Caco-2 (cell line): ENCODE results near the gene CARS2. TPM values are rescaled to one million over a fixed set of nuclear protein-coding genes. Genes with fewer than 3 reads are reported as not detected.
"Not testable (repeated sequence)": the region's sequence is repeated elsewhere in the genome, so short reads cannot be mapped to it uniquely, and the experiment has no call there.

Experiments
- BruUV-seq: library from RNA; stranded (reverse); fragments of 400-500 nt; replicated peaks from 2 replicates; lab custom pipeline; 2021; lab: Mats Ljungman, UMichigan
- CTCF ChIA-PET: fragments of 300-600 bp; sonication (Branson Sonifier 250); formaldehyde crosslinking; loops from one replicate; lab custom pipeline; 2022; ENCODE audit warnings: antibody characterized with exemption; lab: Charles Lee
- POLR2A ChIA-PET: fragments of 300-600 bp; sonication (Branson Sonifier 250); formaldehyde crosslinking; loops from one replicate; lab custom pipeline; 2022; ENCODE audit warnings: antibody characterized with exemption; lab: Charles Lee
- DNase-seq, 2 experiments: peaks; one replicate each; pipeline versions ENCODE4 v3.0.0 to v3.0.0-alpha.2; 2020 to 2022
- H3K27me3 ChIP-seq: replicated peaks from 2 replicates; pipeline ENCODE4 v1.6.0; 2011; ENCODE audit warnings: low read length; ENCODE audit not compliant: control insufficient read depth, insufficient read depth
- H3K36me3 ChIP-seq: 2 replicates; pipeline ENCODE4 v1.5.1; 2011; ENCODE audit warnings: low read length; ENCODE audit not compliant: control insufficient read depth, insufficient read depth
- H3K4me1 ChIP-seq: fragments of 250-450 bp; sonication (Bioruptor Pico); 2 replicates; pipeline ENCODE4 v1.5.1; 2020; ENCODE audit warnings: mild to moderate bottlenecking
- H3K4me3 ChIP-seq: 2 replicates; pipeline ENCODE4 v1.5.1; 2011; ENCODE audit warnings: low read depth, mild to moderate bottlenecking, control low read depth, low read length
- H3K9me3 ChIP-seq: fragments of 250-450 bp; sonication (Bioruptor Pico); 2 replicates; pipeline ENCODE4 v1.5.1; 2020; ENCODE audit warnings: mild to moderate bottlenecking, moderate library complexity
- H3K27ac Mint-ChIP-seq: one replicate; pipeline ENCODE4 v1.8.0; 2022; ENCODE audit warnings: mixed read lengths; ENCODE audit not compliant: unreplicated experiment
- H3K27me3 Mint-ChIP-seq: one replicate; pipeline ENCODE4 v1.8.0; 2022; ENCODE audit warnings: mixed read lengths; ENCODE audit not compliant: insufficient read depth, unreplicated experiment
- H3K36me3 Mint-ChIP-seq: one replicate; pipeline ENCODE4 v1.8.0; 2022; ENCODE audit warnings: mild to moderate bottlenecking, mixed read lengths; ENCODE audit not compliant: insufficient read depth, unreplicated experiment
- H3K4me1 Mint-ChIP-seq: one replicate; pipeline ENCODE4 v1.8.0; 2022; ENCODE audit warnings: low read depth, mixed read lengths; ENCODE audit not compliant: unreplicated experiment
- H3K4me3 Mint-ChIP-seq: one replicate; pipeline ENCODE4 v1.8.0; 2022; ENCODE audit warnings: mild to moderate bottlenecking, moderate library complexity, mixed read lengths; ENCODE audit not compliant: unreplicated experiment
- H3K9me3 Mint-ChIP-seq: one replicate; pipeline ENCODE4 v1.8.0; 2022; ENCODE audit warnings: mixed read lengths; ENCODE audit not compliant: unreplicated experiment
- CTCF ChIP-seq, 2 experiments: fragments of 200-600 bp in 1 of 2; IDR thresholded peaks; 1 replicate in 1 of 2; 2 replicates in 1 of 2; pipeline versions ENCODE4 v1.5.1 to v1.8.0; 2011 to 2022; ENCODE audit warnings: antibody characterized with exemption in 1 of 2, control low read depth in 1 of 2, inconsistent platforms in 1 of 2, low read depth in 1 of 2, low read length in 1 of 2, mild to moderate bottlenecking in 1 of 2, moderate library complexity in 1 of 2; ENCODE audit not compliant: insufficient read depth in 1 of 2, severe bottlenecking in 1 of 2, unreplicated experiment in 1 of 2
- intact Hi-C: fragments of 100-400 bp; cut with micrococcal nuclease; formaldehyde crosslinking; loops from one replicate; pipeline ENCODE4 v1.10.0; 2022; ENCODE audit not compliant: unreplicated experiment
- total RNA-seq: library from RNA; stranded (reverse); gene quantifications from 2 replicates; pipeline ENCODE4 v1.2.3, GENCODE V29; 2022

CARS2 gene
- total RNA-seq, 1 experiment from 2014 or later = 63.1 TPM

- Mint-ChIP-seq H3K36me3 (peaks cover 60% of the 10 kb centered on the region), H3K27ac (no peak overlapping the region), H3K9me3 (no peaks in the 10 kb centered on the region), H3K4me1 (no peaks in the 10 kb centered on the region), H3K4me3 (no peak overlapping the region), H3K27me3 (no peaks in the 10 kb centered on the region)
- no peaks in the 10 kb centered on the region for H3K27me3 ChIP-seq
- H3K4me1 ChIP-seq = no peaks in the 10 kb centered on the region
- H3K36me3 ChIP-seq = peaks cover 5% of the 10 kb centered on the region
- H3K4me3 ChIP-seq = no peak overlapping the region
- ChIA-PET POLR2A (no interaction called here), CTCF (no interaction called here)
- no peak for DNase-seq
- no TSS peak for BruUV-seq
- TF ChIP-seq CTCF (IDR thresholded peaks at IDR 0.05; ENCODE audit: insufficient read depth in 1 of 2, low read depth in 1 of 2, low read length in 1 of 2, severe bottlenecking in 1 of 2, unreplicated experiment in 1 of 2) = no peak
- H3K9me3 ChIP-seq = peaks cover 5% of the 10 kb centered on the region; the same call in 1 of the 2 replicates
- intact Hi-C loops = no loop called here
These were observed 29.0 kb downstream of the CARS2 start for GRCh38 chr13:110676595-110677587.

GRCh38 chr13:110669814-110670213 lies 36.1 kb downstream of the CARS2 start:
- peaks cover 52% of the 10 kb centered on the region for H3K36me3 Mint-ChIP-seq
- CTCF ChIA-PET, intact Hi-C loops, DNase-seq, BruUV-seq, H3K4me3 Mint-ChIP-seq, H3K9me3 Mint-ChIP-seq, H3K27ac Mint-ChIP-seq, H3K27me3 ChIP-seq, H3K27me3 Mint-ChIP-seq, H3K4me1 Mint-ChIP-seq, H3K36me3 ChIP-seq, H3K9me3 ChIP-seq, POLR2A ChIA-PET, H3K4me1 ChIP-seq, H3K4me3 ChIP-seq: not testable (repeated sequence)

GRCh38 chr13:110669036-110669435 lies 36.9 kb downstream of the CARS2 start:
- Histone ChIP-seq H3K27me3 (no peaks in the 10 kb centered on the region), H3K9me3 (no peaks in the 10 kb centered on the region), H3K36me3 (peaks cover 4% of the 10 kb centered on the region), H3K4me3 (no peak overlapping the region), H3K4me1 (no peaks in the 10 kb centered on the region)
- no peaks in the 10 kb centered on the region for H3K4me1 Mint-ChIP-seq
- intact Hi-C loops = no loop called here
- BruUV-seq = no TSS peak
- CTCF ChIA-PET = interaction anchor here (0.6 kb wide), 2 partner anchors 17 to 21 kb away, joined by 3 read pairs; no protein-coding TSS in a partner anchor
- no peak for DNase-seq
- POLR2A ChIA-PET = no interaction called here
- no peaks in the 10 kb centered on the region for H3K27me3 Mint-ChIP-seq
- no peak overlapping the region for H3K4me3 Mint-ChIP-seq
- TF ChIP-seq CTCF (IDR thresholded peaks at IDR 0.05; ENCODE audit: insufficient read depth in 1 of 2, low read depth in 1 of 2, low read length in 1 of 2, severe bottlenecking in 1 of 2, unreplicated experiment in 1 of 2) = no peak
- H3K27ac Mint-ChIP-seq = no peak overlapping the region
- H3K36me3 Mint-ChIP-seq = peaks cover 47% of the 10 kb centered on the region
- H3K9me3 Mint-ChIP-seq = no peaks in the 10 kb centered on the region
